ENCODE measurements around the gene SYT3. TPM values are rescaled to one million over a fixed set of nuclear protein-coding genes. Genes with fewer than 3 reads are reported as not detected.
"Not testable (repeated sequence)": the region's sequence is repeated elsewhere in the genome, so short reads cannot be mapped to it uniquely, and the experiment has no call there.

Gene SYT3
- polyA plus RNA-seq, 1 donor from 2014 or later = 14.8 TPM

GRCh38 chr19:50580970-50581634 is 58.6 kb downstream of the SYT3 start:
- Histone ChIP-seq H3K4me3 (ENCODE audit: low read length) (no peak overlapping the region), H3K79me2 (replicated peaks; ENCODE audit: insufficient read depth, low read length) (no peaks in the 10 kb centered on the region), H3K9me3 (ENCODE audit: low read length) (no peaks in the 10 kb centered on the region), H3F3A (ENCODE audit: insufficient read depth, low read length, poor library complexity, severe bottlenecking) (no peaks in the 10 kb centered on the region), H3K27me3 (ENCODE audit: insufficient read depth, low read depth, low read length) (no peaks in the 10 kb centered on the region), H3K4me2 (ENCODE audit: low read length) (no peak overlapping the region), H3K9me2 (ENCODE audit: insufficient read depth, low read length) (no peaks in the 10 kb centered on the region), H3K27ac (ENCODE audit: low read length) (no peak overlapping the region), H3K36me3 (ENCODE audit: insufficient read depth, low read length) (no peaks in the 10 kb centered on the region), H3K9ac (ENCODE audit: low read length) (no peak overlapping the region), H2AFZ (ENCODE audit: low read depth, low read length) (no peak overlapping the region), H4K20me1 (ENCODE audit: insufficient read depth) (no peaks in the 10 kb centered on the region)
- no peak for TF ChIP-seq TAF1 (IDR thresholded peaks at IDR 0.05; ENCODE audit: low read depth)

GRCh38 chr19:50580240-50580639 is 59.4 kb downstream of the SYT3 start:
- Histone ChIP-seq H3K4me2 (ENCODE audit: low read length) (no peak overlapping the region), H3K9ac (ENCODE audit: low read length) (no peak overlapping the region), H3K36me3 (ENCODE audit: insufficient read depth, low read length) (no peaks in the 10 kb centered on the region), H3F3A (ENCODE audit: insufficient read depth, low read length, poor library complexity, severe bottlenecking) (no peaks in the 10 kb centered on the region), H3K9me3 (ENCODE audit: low read length) (no peaks in the 10 kb centered on the region), H3K9me2 (ENCODE audit: insufficient read depth, low read length) (no peaks in the 10 kb centered on the region), H3K27me3 (ENCODE audit: insufficient read depth, low read depth, low read length) (no peaks in the 10 kb centered on the region), H3K27ac (ENCODE audit: low read length) (no peak overlapping the region), H2AFZ (ENCODE audit: low read depth, low read length) (no peak overlapping the region), H3K4me3 (ENCODE audit: low read length) (no peak overlapping the region), H4K20me1 (ENCODE audit: insufficient read depth) (no peaks in the 10 kb centered on the region), H3K79me2 (replicated peaks; ENCODE audit: insufficient read depth, low read length) (no peaks in the 10 kb centered on the region)
- TF ChIP-seq POLR2AphosphoS5 (IDR thresholded peaks at IDR 0.05) (no peak), SMC3 (conservative IDR thresholded peaks at IDR 0.05; ENCODE audit: poor library complexity) (no peak), EP300 (conservative IDR thresholded peaks at IDR 0.05; ENCODE audit: poor library complexity, severe bottlenecking) (no peak), TAF1 (IDR thresholded peaks at IDR 0.05; ENCODE audit: low read depth) (no peak), CTCF (IDR thresholded peaks at IDR 0.05; ENCODE audit: poor library complexity, severe bottlenecking) (no peak), RAD21 (conservative IDR thresholded peaks at IDR 0.05) (no peak), MXI1 (conservative IDR thresholded peaks at IDR 0.05; ENCODE audit: poor library complexity, severe bottlenecking) (no peak), REST (IDR thresholded peaks at IDR 0.05; ENCODE audit: borderline replicate concordance) (no peak), EZH2 (IDR thresholded peaks at IDR 0.05; ENCODE audit: borderline replicate concordance, insufficient read depth, low read length, poor library complexity, severe bottlenecking) (no peak)

GRCh38 chr19:50576769-50577168 is 62.9 kb downstream of the SYT3 start:
- H3K27me3 ChIP-seq (ENCODE audit: insufficient read depth, low read depth, low read length); H3K9me2 ChIP-seq (ENCODE audit: insufficient read depth, low read length); H3K9ac ChIP-seq (ENCODE audit: low read length); H3K79me2 ChIP-seq (replicated peaks; ENCODE audit: insufficient read depth, low read length); H3F3A ChIP-seq (ENCODE audit: insufficient read depth, low read length, poor library complexity, severe bottlenecking); H3K4me3 ChIP-seq (ENCODE audit: low read length); H3K27ac ChIP-seq (ENCODE audit: low read length); H3K36me3 ChIP-seq (ENCODE audit: insufficient read depth, low read length); H3K4me2 ChIP-seq (ENCODE audit: low read length); H3K9me3 ChIP-seq (ENCODE audit: low read length); H2AFZ ChIP-seq (ENCODE audit: low read depth, low read length); H4K20me1 ChIP-seq (ENCODE audit: insufficient read depth): not testable (repeated sequence)
